Measurements from ENCODE around the gene SFXN1.

The SFXN1 gene

GRCh38 chr5:175573493-175574269 is 95.3 kb downstream of the SFXN1 start:
- no peak for DNase-seq (ENCODE audit: low read depth in 2 of 2)

- DNase-seq (ENCODE audit: low read depth in 2 of 2), result no peak
Observed at GRCh38 chr5:175575301-175575700, 96.9 kb downstream of the SFXN1 start.

DNA sequence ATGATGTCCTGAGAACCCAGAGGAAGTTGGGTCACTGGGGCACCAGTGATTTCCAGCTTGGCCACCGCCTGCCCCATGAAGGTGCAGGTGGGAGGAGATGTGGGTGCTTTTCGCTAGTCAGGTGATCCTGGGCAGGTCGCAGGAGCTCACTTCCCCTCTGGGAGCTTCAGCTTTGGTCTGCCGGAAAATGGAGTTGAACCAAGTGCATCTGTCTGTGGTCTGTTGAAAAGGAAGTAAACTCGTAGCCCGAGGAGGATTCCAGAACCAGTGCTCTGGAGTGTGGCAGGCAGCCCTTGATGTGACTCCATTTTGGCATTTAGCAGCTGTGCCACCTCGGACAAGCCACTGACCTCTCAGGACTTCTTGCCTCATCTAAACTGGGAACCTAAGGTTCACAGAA is 97.7 kb downstream of the SFXN1 start:
- no peak for DNase-seq (ENCODE audit: low read depth in 2 of 2)

DNA sequence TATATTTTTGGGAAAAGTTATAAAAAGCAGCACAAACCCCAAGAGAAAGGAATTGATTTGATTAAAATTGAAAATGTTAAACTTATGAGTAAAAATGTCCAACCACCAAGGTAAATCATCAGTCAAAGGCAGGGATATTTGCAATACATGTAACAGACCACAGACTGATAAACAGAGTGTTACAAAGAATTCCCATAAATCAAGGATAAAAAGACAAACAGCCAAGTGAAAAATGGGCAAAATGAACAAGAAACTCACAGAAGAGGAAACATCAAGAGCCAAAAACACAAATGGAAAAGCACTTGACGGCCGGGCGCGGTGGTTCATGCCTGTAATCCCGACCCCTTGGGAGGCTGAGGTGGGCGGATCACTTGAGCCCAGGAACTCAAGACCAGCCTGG is 98.2 kb downstream of the SFXN1 start:
- no peak for DNase-seq (ENCODE audit: low read depth in 2 of 2)
